ENCODE results near the gene ZBTB17.
"Not testable (repeated sequence)": the region's sequence is repeated elsewhere in the genome, so short reads cannot be mapped to it uniquely, and the experiment has no call there.

Gene ZBTB17

GRCh38 chr1:15902882-15903281 is 73.0 kb downstream of the ZBTB17 start:
- Mint-ChIP-seq H3K4me3 (no peak overlapping the region), H3K36me3 (ENCODE audit: low read depth) (peaks cover 18% of the 10 kb centered on the region), H3K9me3 (no peaks in the 10 kb centered on the region), H3K4me1 (peaks cover 11% of the 10 kb centered on the region), H3K27me3 (ENCODE audit: low read depth) (no peaks in the 10 kb centered on the region), H3K27ac (peak overlapping the region; percentile 45 to 62 (median 60))
- no peak for TF ChIP-seq CTCF (IDR thresholded peaks at IDR 0.05; ENCODE audit: unreplicated experiment in 3 of 3)

DNA sequence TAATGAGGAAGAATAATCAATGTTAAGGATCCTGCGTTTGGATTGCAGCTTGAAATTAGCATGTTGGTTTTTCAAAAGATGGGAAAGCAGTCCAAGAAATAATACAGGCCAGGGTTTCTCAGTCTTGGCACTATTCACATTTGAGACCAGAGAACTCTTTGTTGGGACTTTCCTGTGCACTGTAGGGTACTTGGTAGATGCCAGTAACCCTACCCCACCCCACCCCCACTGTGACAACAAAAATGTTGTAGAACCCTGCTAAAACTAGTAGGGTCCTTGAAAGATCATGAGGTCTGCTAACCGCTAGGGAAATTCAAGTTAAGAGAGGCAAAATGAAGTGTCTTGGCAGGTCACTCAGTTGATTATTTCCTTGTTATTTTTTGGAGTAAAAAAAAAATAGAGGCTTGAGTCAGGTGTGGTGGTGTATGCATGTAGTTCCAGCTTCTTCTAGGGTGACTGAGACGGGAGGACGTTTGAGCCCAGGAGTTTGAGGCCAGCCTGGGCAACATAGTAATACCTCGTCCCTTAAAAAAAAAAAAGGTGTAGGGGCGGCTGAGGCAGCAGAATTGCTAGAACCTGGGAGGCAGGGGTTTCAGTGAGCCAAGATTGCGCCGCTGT is 75.1 kb downstream of the ZBTB17 start:
- TF ChIP-seq CTCF (IDR thresholded peaks at IDR 0.05; ENCODE audit: unreplicated experiment in 3 of 3), result no peak
- no peaks in the 10 kb centered on the region for H3K27me3 Mint-ChIP-seq (ENCODE audit: low read depth)
- peak overlapping the region; percentile 35 to 87 (median 43) for H3K27ac Mint-ChIP-seq
- H3K36me3 Mint-ChIP-seq (ENCODE audit: low read depth), result peaks cover 16% of the 10 kb centered on the region
- no peak overlapping the region for H3K4me3 Mint-ChIP-seq
- H3K9me3 Mint-ChIP-seq, result no peaks in the 10 kb centered on the region
- peaks cover 11% of the 10 kb centered on the region for H3K4me1 Mint-ChIP-seq

DNA sequence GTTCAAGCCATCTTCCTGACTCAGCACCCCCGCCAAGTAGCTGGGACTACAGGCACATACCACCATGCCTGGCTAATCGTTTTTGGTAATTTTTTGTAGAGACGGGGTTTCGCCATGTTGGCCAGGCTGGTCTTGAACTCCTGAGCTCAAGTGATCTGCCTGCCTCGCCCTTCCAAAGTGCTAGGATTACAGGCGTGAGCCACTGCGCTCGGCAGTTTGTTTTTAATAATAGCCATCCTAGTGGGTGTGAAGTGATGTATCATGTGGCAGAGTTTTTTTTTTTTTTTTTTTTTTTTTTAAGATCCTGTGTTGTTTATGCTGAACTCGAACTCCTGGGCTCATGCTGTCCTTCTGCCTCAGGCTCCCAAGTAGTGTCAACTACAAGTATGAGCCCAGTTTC is 76.6 kb downstream of the ZBTB17 start:
- Mint-ChIP-seq H3K4me3 (no peak overlapping the region), H3K36me3 (ENCODE audit: low read depth) (peaks cover 20% of the 10 kb centered on the region), H3K27ac (no peak overlapping the region), H3K4me1 (peaks cover 16% of the 10 kb centered on the region), H3K9me3 (no peaks in the 10 kb centered on the region), H3K27me3 (ENCODE audit: low read depth) (no peaks in the 10 kb centered on the region)
- TF ChIP-seq CTCF (IDR thresholded peaks at IDR 0.05; ENCODE audit: unreplicated experiment in 3 of 3), result no peak

DNA sequence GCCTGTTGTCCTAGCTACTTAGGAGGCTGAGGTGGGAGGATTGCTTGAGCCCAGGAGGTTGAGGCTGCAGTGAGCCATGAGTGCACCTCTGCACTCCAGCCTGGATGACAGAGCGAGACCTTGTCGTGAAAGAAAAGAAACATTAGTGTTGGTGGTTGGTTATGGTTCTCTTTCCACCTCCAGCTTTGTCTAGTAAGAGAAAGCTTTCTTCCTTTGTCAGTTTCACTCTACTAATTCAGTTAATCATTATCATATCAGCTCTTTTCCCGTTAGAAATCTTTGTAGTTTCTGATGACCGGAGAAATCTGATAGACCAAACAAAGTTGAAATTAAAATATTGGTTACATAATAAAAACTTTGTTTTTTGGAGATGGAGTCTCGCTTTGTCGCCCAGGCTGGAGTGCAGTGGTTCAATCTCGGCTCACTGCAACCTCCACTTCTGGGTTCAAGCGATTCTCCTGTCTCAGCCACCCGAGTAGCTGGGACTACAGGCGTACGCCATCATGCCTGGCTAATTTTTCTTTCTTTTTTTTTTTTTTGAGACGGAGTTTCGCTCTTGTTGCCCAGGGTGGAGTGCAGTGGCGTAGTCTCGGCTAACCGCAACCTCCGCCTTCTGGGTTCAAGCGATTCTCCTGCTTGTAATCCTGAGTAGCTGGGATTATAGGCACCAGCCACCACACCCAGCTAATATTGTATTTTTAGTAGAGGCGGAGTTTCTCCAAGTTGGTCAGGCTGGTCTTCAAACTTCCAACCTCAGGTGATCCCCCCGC is 78.9 kb downstream of the ZBTB17 start:
- not testable (repeated sequence) for H3K4me3 Mint-ChIP-seq; H3K27me3 Mint-ChIP-seq (ENCODE audit: low read depth); H3K9me3 Mint-ChIP-seq
- H3K4me1 Mint-ChIP-seq, result peaks cover 26% of the 10 kb centered on the region
- H3K36me3 Mint-ChIP-seq (ENCODE audit: low read depth), result peaks cover 25% of the 10 kb centered on the region
- H3K27ac Mint-ChIP-seq, result peak overlapping the region; percentile 68 to 88 (median 78)

- Mint-ChIP-seq H3K4me3 (no peak overlapping the region), H3K36me3 (ENCODE audit: low read depth) (peaks cover 30% of the 10 kb centered on the region), H3K4me1 (peaks cover 23% of the 10 kb centered on the region), H3K27ac (peak overlapping the region in 2 of 3 experiments; percentile 56 to 58), H3K9me3 (no peaks in the 10 kb centered on the region), H3K27me3 (ENCODE audit: low read depth) (no peaks in the 10 kb centered on the region)
- TF ChIP-seq CTCF (IDR thresholded peaks at IDR 0.05; ENCODE audit: unreplicated experiment in 3 of 3), result no peak
Observed at GRCh38 chr1:15895233-15895632, 80.7 kb downstream of the ZBTB17 start.

DNA sequence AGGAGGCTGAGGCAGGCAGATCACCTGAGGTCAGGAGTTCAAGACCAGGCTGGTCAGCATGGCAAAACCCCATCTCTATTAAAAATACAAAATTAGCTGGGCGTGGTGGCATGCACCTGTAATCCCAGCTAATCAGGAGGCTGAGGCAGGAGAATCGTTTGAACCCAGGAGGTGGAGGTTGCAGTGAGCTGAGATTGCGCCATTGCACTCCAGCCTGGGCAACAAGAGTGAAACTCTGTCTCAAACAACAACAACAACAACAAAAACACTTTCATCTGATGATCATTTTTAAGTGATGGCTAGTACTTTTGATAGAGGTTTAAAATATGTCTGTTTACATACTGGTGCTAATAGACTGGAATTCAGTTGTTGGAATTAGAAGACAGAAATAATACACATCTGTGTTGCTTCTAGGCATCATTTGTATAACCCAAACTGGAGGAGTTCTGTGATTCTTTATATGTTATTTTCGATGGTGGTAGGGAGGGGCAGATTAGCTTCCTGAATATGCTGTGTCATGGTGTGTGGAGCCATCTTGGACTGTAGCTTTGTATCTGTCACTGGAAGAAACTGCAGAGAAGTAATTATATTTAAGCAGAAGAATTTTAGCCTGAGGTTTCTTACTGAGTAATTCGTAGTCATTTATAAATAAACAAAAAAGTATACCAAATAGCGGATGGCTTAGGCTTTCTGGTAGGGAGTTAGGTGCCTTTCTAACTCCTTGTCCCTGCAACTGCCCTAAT is 82.9 kb downstream of the ZBTB17 start:
- not testable (repeated sequence) for H3K9me3 Mint-ChIP-seq; H3K27me3 Mint-ChIP-seq (ENCODE audit: low read depth); H3K4me3 Mint-ChIP-seq
- Mint-ChIP-seq H3K4me1 (peaks cover 23% of the 10 kb centered on the region), H3K27ac (peak overlapping the region; percentile 76 to 90 (median 88)), H3K36me3 (ENCODE audit: low read depth) (peaks cover 27% of the 10 kb centered on the region)

All from nephron (organoid).